GM19324 (cell line): ENCODE results near the gene CFAP20.
"Not testable (repeated sequence)": the region's sequence is repeated elsewhere in the genome, so short reads cannot be mapped to it uniquely, and the experiment has no call there.

Experiments
- ATAC-seq: cut with Tn5 transposase; IDR thresholded peaks from one replicate; pipeline ENCODE4 v1.9.1; 2021; ENCODE audit warnings: mild to moderate bottlenecking, moderate library complexity; ENCODE audit not compliant: unreplicated experiment, low FRiP score

Gene CFAP20

GRCh38 chr16:58072134-58072533, 57.0 kb downstream of the CFAP20 start:
- not testable (repeated sequence) for ATAC-seq

GRCh38 chr16:58070585-58070984, 58.6 kb downstream of the CFAP20 start:
- no peak for ATAC-seq
